Stomach (tissue), 9 donors: ENCODE data around the gene MAGI1. TPM values are rescaled to one million over a fixed set of nuclear protein-coding genes. Genes with fewer than 3 reads are reported as not detected.

Experiments
- DNase-seq, 2 donors: peaks; one replicate each; pipeline versions ENCODE4 v3.0.0 to v3.0.0-alpha.2; 2013 to 2019
- H3K27ac ChIP-seq, 5 donors: fragments of 200-600 bp in 4 of 5; sonication (generic) in 4 of 5; one replicate each; pipeline ENCODE4 v1.5.1; 2013 to 2019; ENCODE audit warnings: mild to moderate bottlenecking in 1 of 5, moderate library complexity in 1 of 5
- H3K27me3 ChIP-seq, 3 donors: fragments of 200-600 bp; sonication (generic); one replicate each; pipeline ENCODE4 v1.5.1; 2017 to 2019; ENCODE audit warnings: mixed run types in 1 of 3
- H3K36me3 ChIP-seq, 4 donors: fragments of 200-600 bp; sonication (generic); 1 replicate in 3 of 4; 2 replicates in 1 of 4; pipeline ENCODE4 v1.5.1; 2016 to 2019
- H3K4me1 ChIP-seq, 4 donors: fragments of 200-600 bp; sonication (generic); one replicate each; pipeline ENCODE4 v1.5.1; 2016 to 2019
- H3K4me3 ChIP-seq, 4 donors: fragments of 200-600 bp; sonication (generic) in 3 of 4; one replicate each; pipeline ENCODE4 v1.5.1; 2016 to 2019; ENCODE audit warnings: mild to moderate bottlenecking in 1 of 4
- H3K9me3 ChIP-seq, 4 donors: fragments of 200-600 bp; sonication (generic); one replicate each; pipeline ENCODE4 v1.5.1; 2016 to 2019
- EP300 ChIP-seq: sonication (generic); formaldehyde crosslinking; IDR thresholded peaks from one replicate; pipeline ENCODE4 v1.6.1; 2017; ENCODE audit warnings: antibody characterized with exemption
- POLR2A ChIP-seq, 4 donors: fragments of 450-650 bp; IDR thresholded peaks; one replicate each; pipeline ENCODE4 v1.6.1; 2016; ENCODE audit warnings: antibody characterized with exemption in 4 of 4, control low read depth in 2 of 4, mild to moderate bottlenecking in 1 of 4, moderate library complexity in 1 of 4
- POLR2AphosphoS5 ChIP-seq, 3 donors: sonication (generic); formaldehyde crosslinking; IDR thresholded peaks; one replicate each; pipeline ENCODE4 v1.6.1; 2016; ENCODE audit warnings: antibody characterized with exemption in 3 of 3
- WGBS, 5 donors: extraction: QIAGEN DNeasy Blood & Tissue Kit in 3 of 5; methylation state at CpG; one replicate each; pipeline versions ENCODE4 v1.1.5 to v1.1.7; 2013 to 2018; 5-methylcytosine and 5-hydroxymethylcytosine counted together
- intact Hi-C: fragments of 100-400 bp; cut with DNase I; formaldehyde crosslinking; loops from one replicate; pipeline ENCODE4 v1.15.1; 2023; ENCODE audit warnings: low total_unique reads
- polyA plus RNA-seq, 3 donors: library from polyadenylated mRNA; stranded (reverse); fragments of 200-250 nt; gene quantifications; one replicate each; pipeline ENCODE4 v1.2.3, GENCODE V29; 2013
- total RNA-seq, 5 donors: library from RNA; depleted of rRNA; stranded (reverse); fragments of >200 nt; gene quantifications; one replicate each; pipeline versions ENCODE4 v1.1.0 to v1.2.3, GENCODE V29; 2014 to 2016
- TF ChIP-seq, protein P1 (sequence below), 7 experiments: fragments of 450-650 bp in 4 of 7; fragments of 200-600 bp in 3 of 7; sonication (generic) in 3 of 7; IDR thresholded peaks; one replicate each; pipeline ENCODE4 v1.5.1; 2016 to 2019; ENCODE audit warnings: antibody characterized with exemption in 7 of 7, control low read depth in 2 of 7, mild to moderate bottlenecking in 1 of 7
- donor health status: healthy with polysubstance abuse.
- donor health status: Bipolar disorder and iron deficiency.
- donor health status: healthy.

Gene MAGI1
- total and polyA plus RNA-seq, 8 donors: 5.7 to 237 (median 84.8) TPM

DNA sequence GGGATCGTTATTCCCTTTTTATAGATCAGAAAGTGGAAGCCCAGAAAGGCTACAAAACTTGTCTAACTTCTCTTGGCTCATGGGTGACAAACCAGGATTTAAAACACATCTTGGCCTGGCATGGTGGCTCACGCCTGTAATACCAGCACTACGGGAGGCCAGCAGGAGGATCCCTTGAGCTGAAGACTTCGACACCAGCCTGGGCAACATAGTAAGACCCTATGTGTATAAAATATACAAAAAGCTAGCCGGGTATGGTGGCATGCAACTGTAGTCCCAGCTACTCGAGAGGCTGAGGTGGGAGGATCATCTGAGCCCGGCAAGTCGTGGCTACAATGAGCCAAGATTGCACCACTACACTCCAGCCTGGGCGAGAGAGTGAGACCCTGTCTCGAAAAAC is 479.1 kb downstream of the MAGI1 start:
- Histone ChIP-seq H3K9me3 (no peaks in the 10 kb centered on the region), H3K27me3 (no peaks in the 10 kb centered on the region), H3K27ac (no peak overlapping the region), H3K4me1 (peaks cover 0 to 5% (median 0%) of the 10 kb centered on the region in 4 donors), H3K36me3 (no peaks in the 10 kb centered on the region), H3K4me3 (no peak overlapping the region)
- TF ChIP-seq EP300 (no peak), POLR2A (IDR thresholded peaks at IDR 0.05) (no peak), POLR2AphosphoS5 (IDR thresholded peaks at IDR 0.05) (no peak)
- TF ChIP-seq, protein P1, sequence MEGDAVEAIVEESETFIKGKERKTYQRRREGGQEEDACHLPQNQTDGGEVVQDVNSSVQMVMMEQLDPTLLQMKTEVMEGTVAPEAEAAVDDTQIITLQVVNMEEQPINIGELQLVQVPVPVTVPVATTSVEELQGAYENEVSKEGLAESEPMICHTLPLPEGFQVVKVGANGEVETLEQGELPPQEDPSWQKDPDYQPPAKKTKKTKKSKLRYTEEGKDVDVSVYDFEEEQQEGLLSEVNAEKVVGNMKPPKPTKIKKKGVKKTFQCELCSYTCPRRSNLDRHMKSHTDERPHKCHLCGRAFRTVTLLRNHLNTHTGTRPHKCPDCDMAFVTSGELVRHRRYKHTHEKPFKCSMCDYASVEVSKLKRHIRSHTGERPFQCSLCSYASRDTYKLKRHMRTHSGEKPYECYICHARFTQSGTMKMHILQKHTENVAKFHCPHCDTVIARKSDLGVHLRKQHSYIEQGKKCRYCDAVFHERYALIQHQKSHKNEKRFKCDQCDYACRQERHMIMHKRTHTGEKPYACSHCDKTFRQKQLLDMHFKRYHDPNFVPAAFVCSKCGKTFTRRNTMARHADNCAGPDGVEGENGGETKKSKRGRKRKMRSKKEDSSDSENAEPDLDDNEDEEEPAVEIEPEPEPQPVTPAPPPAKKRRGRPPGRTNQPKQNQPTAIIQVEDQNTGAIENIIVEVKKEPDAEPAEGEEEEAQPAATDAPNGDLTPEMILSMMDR (IDR thresholded peaks at IDR 0.05): no peak
- intact Hi-C loops: no loop called here
- no peak for DNase-seq
- 89 to 95% (median 90%) methylated on average over 10 of the region's 10 CpGs for WGBS, 5 donors

GRCh38 chr3:65558826-65559225 is 479.9 kb downstream of the MAGI1 start:
- DNase-seq: no peak
- TF ChIP-seq EP300: no peak
- TF ChIP-seq, protein P1 (IDR thresholded peaks at IDR 0.05): no peak
- no peak for TF ChIP-seq POLR2AphosphoS5 (IDR thresholded peaks at IDR 0.05)
- TF ChIP-seq POLR2A (IDR thresholded peaks at IDR 0.05): no peak
- H3K4me1 ChIP-seq: peaks cover 0 to 5% (median 0%) of the 10 kb centered on the region in 4 donors
- H3K36me3 ChIP-seq: no peaks in the 10 kb centered on the region
- WGBS, 5 donors: 62 to 79% (median 71%) methylated on average over 1 of the region's 1 CpG
- H3K9me3 ChIP-seq: no peaks in the 10 kb centered on the region
- no peak overlapping the region for H3K27ac ChIP-seq
- no peaks in the 10 kb centered on the region for H3K27me3 ChIP-seq
- intact Hi-C loops: no loop called here
- no peak overlapping the region for H3K4me3 ChIP-seq

GRCh38 chr3:65557899-65558564 is 480.7 kb downstream of the MAGI1 start:
- H3K4me1 ChIP-seq: peaks cover 0 to 5% (median 0%) of the 10 kb centered on the region in 4 donors
- WGBS, 5 donors: 72 to 80% (median 78%) methylated on average over 6 of the region's 6 CpGs
- H3K27ac ChIP-seq: no peak overlapping the region
- H3K9me3 ChIP-seq: no peaks in the 10 kb centered on the region
- no peak overlapping the region for H3K4me3 ChIP-seq
- intact Hi-C loops: no loop called here
- H3K27me3 ChIP-seq: no peaks in the 10 kb centered on the region
- no peaks in the 10 kb centered on the region for H3K36me3 ChIP-seq
- TF ChIP-seq EP300: no peak
- TF ChIP-seq, protein P1 (IDR thresholded peaks at IDR 0.05): no peak
- TF ChIP-seq POLR2AphosphoS5 (IDR thresholded peaks at IDR 0.05): no peak
- TF ChIP-seq POLR2A (IDR thresholded peaks at IDR 0.05): no peak
- no peak for DNase-seq

- no peak for TF ChIP-seq EP300
- no peak for TF ChIP-seq POLR2A (IDR thresholded peaks at IDR 0.05)
- no peak for TF ChIP-seq POLR2AphosphoS5 (IDR thresholded peaks at IDR 0.05)
- TF ChIP-seq, protein P1 (IDR thresholded peaks at IDR 0.05): no peak
- Histone ChIP-seq H3K36me3 (no peaks in the 10 kb centered on the region), H3K27ac (no peak overlapping the region), H3K4me3 (no peak overlapping the region), H3K4me1 (peaks cover 0 to 5% (median 0%) of the 10 kb centered on the region in 4 donors), H3K27me3 (no peaks in the 10 kb centered on the region), H3K9me3 (no peaks in the 10 kb centered on the region)
- WGBS, 5 donors: 69 to 80% (median 79%) methylated on average over 5 of the region's 5 CpGs
- no peak for DNase-seq
- intact Hi-C loops: no loop called here
These were observed 481.7 kb downstream of the MAGI1 start for GRCh38 chr3:65556934-65557577.
